Germinal center (tissue), 1 donor: Measurements from ENCODE around the gene UBTD2.

Source experiments
- DNase-seq: peaks from one replicate; pipeline ENCODE4 v3.0.0; 2012; ENCODE audit warnings: mixed read lengths, low spot score

The UBTD2 gene

GRCh38 chr5:172194985-172195774 lies 88.4 kb downstream of the UBTD2 start:
- DNase-seq = no peak

GRCh38 chr5:172193872-172194271 lies 89.7 kb downstream of the UBTD2 start, which contains the start of gene EFCAB9:
TSS of gene EFCAB9 (plus strand) at chr5:172194172. CDS start at chr5:172194173, 1 bp downstream.
- DNase-seq = no peak

- DNase-seq = no peak
Observed at GRCh38 chr5:172189693-172190296, 93.8 kb downstream of the UBTD2 start.

- no peak for DNase-seq
Observed at GRCh38 chr5:172188893-172189692, 94.5 kb downstream of the UBTD2 start.

- peak; percentile 96 for DNase-seq
Observed at GRCh38 chr5:172188033-172188892, 95.3 kb downstream of the UBTD2 start, which contains the start of gene STK10. TSS of gene STK10 (minus strand) at chr5:172188224. CDS start at chr5:172188042, 182 bp downstream.

GRCh38 chr5:172187118-172188032 lies 96.2 kb downstream of the UBTD2 start:
- peak; percentile 54 for DNase-seq

GRCh38 chr5:172186114-172186695 lies 97.4 kb downstream of the UBTD2 start:
- DNase-seq = no peak

GRCh38 chr5:172185096-172185461 lies 98.5 kb downstream of the UBTD2 start:
- DNase-seq = no peak

- DNase-seq = no peak
Observed at GRCh38 chr5:172183881-172184280, 99.7 kb downstream of the UBTD2 start.

GRCh38 chr5:172182291-172182690 lies 101.3 kb downstream of the UBTD2 start:
- DNase-seq = no peak

GRCh38 chr5:172180936-172181335 lies 102.6 kb downstream of the UBTD2 start:
- no peak for DNase-seq

GRCh38 chr5:172178991-172179989 lies 104.3 kb downstream of the UBTD2 start:
- DNase-seq = peak; percentile 61

GRCh38 chr5:172178301-172178987 lies 105.1 kb downstream of the UBTD2 start:
- no peak for DNase-seq

GRCh38 chr5:172177176-172177575 lies 106.4 kb downstream of the UBTD2 start:
- DNase-seq = no peak

GRCh38 chr5:172175263-172175719 lies 108.3 kb downstream of the UBTD2 start:
- peak; percentile 87 for DNase-seq

- DNase-seq = no peak
Observed at GRCh38 chr5:172173564-172174153, 109.9 kb downstream of the UBTD2 start.

GRCh38 chr5:172172912-172173563 lies 110.5 kb downstream of the UBTD2 start:
- DNase-seq = no peak
